Endothelial cell of hepatic sinusoid (primary cell): Measurements from ENCODE around the gene ARHGAP10.

Experiments
- in situ Hi-C: cut with HindIII; loops from 2 replicates; pipeline ENCODE4 v1.10.0; 2017; ENCODE audit warnings: low sequenced_read_pairs

ARHGAP10 gene

DNA sequence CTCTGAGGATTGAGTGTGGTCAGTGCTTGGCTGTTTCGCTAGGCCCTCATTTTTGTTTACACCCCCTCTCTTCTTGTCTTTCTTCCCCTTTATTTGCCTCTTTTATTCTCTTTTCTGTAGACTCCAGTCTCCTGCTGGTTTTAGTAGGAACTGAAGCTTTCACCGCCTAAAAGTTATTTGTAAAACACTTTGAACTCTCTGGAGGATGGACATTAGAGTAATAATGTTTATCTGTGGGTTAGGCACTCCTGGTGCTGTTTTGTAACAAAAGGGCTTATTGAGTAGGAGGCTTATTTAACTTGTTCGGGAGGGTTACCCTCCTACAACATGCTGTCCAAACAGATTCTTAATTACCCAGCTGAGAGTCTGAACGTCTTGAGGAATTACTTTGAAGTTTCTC, 1.6 kb upstream of the ARHGAP10 start:
- in situ Hi-C loops, result loop anchor here (5.0 kb wide), 2 partner anchors 42 to 137 kb away; no protein-coding TSS in a partner anchor

GRCh38 chr4:147732518-147733235, 789 bp downstream of the ARHGAP10 start:
- in situ Hi-C loops, result loop anchor here (5.0 kb wide), 2 partner anchors 40 to 135 kb away; no protein-coding TSS in a partner anchor

- in situ Hi-C loops, result loop anchor here (5.0 kb wide), 2 partner anchors 38 to 133 kb away; no protein-coding TSS in a partner anchor
These were observed 1.9 kb downstream of the ARHGAP10 start for GRCh38 chr4:147733716-147734344.

GRCh38 chr4:147734496-147734895, 2.6 kb downstream of the ARHGAP10 start:
- in situ Hi-C loops, result loop anchor here (5.0 kb wide), 2 partner anchors 38 to 133 kb away; no protein-coding TSS in a partner anchor

- in situ Hi-C loops, result no loop called here
These were observed 3.8 kb downstream of the ARHGAP10 start for GRCh38 chr4:147735413-147736301.

DNA sequence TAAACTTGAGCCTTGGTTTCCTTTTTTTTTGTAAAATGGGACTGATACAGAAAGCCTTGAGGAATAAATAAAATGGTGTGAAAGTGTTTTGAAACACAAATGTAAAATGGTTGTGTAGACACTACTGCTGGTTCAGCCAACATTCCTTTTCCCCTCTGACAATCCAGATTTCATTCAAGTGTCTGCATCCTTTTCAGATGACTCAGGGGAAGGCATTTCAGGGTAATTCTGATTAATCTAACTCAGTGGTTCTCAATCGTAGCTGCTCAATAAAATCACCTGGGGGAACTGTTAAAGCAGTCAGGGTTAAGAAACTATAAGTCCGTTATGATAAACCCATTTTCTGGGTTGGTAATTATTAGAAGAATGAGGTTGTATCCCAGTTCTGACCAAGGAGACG, 4.6 kb downstream of the ARHGAP10 start:
- in situ Hi-C loops, result no loop called here

DNA sequence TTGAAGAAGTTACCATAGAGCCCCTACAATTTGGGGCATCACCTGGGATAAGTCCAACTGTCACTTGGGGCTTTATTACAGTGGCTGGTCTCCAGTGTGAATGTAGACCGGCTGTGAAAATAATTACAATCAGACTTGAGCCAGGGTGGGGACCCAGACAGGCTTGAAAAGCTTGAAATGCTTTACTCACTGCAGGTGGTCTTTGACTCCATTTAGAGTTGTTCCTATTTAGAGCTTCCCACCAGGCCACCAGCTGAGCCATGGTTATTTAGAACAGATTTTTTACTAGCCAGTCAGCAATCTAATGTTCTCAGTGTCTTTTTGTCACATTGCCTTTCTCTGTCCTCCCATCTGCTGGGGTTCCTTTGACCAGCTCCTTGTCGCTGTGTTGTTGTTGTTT, 5.7 kb downstream of the ARHGAP10 start:
- in situ Hi-C loops, result no loop called here

GRCh38 chr4:147739239-147739823, 7.4 kb downstream of the ARHGAP10 start:
- in situ Hi-C loops, result no loop called here

DNA sequence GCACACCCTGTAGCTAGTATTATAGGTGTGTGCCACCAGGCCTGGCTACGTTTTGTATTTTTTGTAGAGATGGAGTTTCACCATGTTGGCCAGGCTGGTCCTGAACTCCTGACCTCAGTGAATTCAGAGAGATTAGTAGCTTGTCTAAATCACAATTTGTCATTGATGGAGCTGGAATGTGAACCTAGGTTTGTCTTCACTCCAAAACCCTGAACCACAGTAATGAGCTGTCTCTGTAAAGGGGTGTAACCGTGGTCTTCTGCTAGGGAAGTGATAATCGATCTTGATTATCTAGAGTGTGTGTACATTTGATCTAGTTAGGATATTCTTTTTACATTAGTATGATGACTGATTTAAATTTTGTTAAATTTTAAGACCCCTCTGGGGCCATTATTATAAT, 8.3 kb downstream of the ARHGAP10 start:
- in situ Hi-C loops, result no loop called here

DNA sequence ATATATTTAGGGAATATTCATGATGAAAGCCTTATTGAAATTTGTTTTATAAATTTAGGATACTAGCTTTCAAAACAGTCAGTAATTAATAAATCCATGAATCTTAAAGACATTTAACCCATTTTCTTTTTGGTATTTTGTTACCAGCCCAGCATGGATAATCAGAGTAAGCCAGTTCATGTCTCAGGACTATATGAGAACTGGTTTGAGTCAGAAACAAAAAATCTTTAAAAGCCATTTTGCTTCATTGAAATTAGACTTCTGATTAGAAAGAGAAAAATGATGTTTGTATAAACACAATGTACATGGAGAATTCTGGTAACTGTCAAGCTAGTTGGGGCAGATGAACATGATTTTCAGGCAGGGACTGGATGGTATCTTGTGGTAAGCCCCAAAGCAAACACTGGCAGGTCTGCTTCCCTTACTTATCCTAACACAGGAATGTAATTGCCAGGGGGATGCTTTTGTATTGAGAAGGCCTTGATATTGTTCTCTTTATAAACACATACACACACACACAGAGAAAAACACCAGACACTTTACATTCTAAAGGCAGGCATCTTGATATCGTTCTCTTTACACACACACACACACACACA, 9.4 kb downstream of the ARHGAP10 start:
- in situ Hi-C loops, result no loop called here

DNA sequence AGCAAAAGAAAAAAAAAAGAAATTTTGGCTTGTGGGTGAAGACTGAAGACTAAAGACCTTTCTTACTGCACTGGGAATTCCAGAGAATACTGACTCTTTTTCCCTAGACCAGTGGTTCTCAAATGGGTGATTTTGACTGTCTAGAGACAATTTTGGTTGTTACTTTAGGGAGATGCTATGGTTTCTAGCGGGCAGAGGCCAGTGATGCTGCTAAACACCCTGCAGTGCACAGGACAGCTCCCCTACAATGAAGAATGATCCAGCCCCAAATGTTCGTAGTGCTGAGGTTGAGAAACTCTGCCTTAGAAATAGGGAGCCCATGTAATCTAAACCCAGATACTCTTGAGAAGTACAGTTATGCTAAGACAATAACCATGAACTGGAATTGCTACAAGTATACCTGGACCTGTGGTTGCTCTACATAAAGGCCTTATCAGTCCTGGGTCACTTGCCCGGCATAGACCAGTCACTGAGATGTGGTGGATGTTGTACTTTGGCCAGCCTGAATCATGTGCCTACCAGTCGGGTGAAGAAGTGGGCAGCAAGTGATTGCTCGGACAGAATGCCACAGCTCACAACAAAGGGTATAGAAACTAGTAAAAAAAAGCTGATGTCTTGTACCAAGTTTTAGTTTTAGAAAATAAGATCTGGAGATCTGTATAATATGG, 16.0 kb downstream of the ARHGAP10 start:
- in situ Hi-C loops, result no loop called here

- in situ Hi-C loops, result no loop called here
These were observed 18.0 kb downstream of the ARHGAP10 start for GRCh38 chr4:147749811-147750321.

- in situ Hi-C loops, result no loop called here
These were observed 21.2 kb downstream of the ARHGAP10 start for GRCh38 chr4:147753047-147753446.

DNA sequence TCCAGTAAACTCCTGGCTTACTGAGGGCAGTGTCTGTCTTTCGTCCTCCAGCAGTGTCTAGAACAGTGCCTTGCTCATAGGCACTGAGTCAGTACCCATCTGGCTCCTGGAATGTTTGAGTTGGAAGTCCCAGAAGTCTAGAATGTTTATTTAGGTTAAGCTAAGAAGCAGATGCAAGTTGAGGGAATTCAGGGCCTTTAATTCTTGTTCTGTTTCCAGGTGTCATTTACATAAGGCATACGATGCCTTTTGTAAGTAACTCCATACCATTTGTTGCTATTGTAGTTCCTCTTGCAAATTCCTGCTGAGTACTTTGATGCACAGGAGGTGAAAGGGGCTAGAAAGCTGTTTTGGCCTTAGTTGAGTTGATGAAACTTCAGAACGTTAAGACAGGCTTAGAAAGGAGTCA, 22.2 kb downstream of the ARHGAP10 start:
- in situ Hi-C loops, result no loop called here

DNA sequence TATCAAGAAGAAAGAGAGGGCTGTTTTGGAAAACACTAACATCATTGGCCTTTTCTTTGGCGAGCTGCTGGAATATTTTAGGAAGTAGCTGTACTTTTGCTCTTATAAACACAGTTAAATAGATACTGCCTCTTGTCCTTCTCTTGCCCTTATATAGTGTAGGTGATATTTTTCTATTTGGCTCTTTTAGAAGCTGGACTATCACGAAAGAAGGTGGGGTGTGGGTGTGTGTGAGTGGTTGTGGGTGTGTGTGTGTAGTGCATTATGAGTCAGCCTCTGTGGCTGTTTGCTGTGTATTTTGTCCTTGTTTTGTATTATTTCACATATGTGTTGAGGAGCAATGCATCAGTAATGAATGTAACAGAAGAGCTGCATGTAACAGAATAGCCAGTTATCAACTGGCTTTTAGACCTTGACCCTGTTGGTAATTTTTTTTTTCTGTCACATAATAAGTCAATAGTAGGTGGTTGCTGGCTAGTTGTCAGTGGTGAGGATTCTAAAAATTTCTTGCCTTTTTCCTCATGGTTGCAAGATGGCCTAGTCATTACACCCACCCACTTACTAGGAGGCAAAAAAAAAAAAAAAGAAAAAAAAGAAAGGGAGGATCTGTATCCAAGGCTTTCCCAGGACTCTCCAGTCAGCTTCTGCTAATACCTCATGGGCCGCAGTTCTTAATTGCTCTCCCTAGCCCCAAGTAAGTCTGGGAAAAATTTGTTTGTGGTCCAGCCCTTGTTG, 23.8 kb downstream of the ARHGAP10 start:
- in situ Hi-C loops, result no loop called here

- in situ Hi-C loops, result no loop called here
These were observed 24.5 kb downstream of the ARHGAP10 start for GRCh38 chr4:147756417-147756816.

GRCh38 chr4:147760176-147760575, 28.3 kb downstream of the ARHGAP10 start:
- in situ Hi-C loops, result no loop called here

DNA sequence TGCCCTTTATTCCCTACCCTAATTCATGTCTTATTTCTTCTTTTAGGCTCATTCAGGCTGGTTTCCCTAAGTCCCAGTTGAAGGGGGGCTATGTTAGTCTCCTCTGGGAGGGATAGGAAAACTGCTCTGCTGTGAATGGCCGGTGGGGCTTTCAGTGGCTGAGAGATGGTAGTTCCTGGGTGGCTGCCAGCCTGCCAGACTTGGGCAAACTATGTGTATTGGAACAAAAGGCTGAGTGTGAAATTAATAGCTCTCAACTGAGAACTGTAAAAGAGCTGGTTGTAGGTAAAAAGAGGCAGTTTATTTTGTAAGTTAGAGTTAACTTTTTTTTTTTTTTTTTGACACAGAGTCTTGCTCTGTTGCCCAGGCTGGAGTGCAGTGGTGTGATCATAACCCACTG, 28.8 kb downstream of the ARHGAP10 start:
- in situ Hi-C loops, result no loop called here

DNA sequence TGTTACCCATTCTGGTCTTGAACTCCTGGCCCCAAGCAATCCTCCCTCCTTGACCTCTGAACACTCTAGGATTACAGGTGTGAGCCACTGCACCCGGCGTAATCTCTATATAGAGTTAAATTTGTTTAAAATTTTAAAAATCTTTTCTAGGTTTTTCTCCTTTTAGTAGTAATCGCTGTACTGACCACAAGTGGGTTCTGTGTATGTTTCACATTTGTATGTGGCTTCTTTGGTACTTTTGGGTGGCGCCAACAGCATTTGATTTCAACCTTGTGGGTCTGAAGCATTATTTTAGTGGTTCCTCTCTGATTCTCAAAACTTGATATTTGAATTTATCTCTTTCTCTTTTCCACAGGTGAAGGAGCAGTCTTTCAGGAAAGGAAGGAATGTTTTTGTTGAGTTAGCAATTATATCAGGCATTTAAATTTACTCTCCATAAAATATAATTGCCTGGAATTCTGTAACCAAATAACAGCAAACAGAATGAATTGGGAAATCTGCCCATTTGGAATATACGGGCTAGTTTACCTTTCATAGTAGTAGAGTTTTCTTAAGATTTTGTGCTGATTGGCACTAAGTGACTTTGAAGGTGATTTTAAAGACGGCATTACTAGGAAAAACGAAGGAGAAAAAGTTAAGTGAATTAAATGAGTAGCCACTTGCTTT, 29.5 kb downstream of the ARHGAP10 start:
- in situ Hi-C loops, result no loop called here
